CD4-positive, alpha-beta T cell treated with Interleukin-1 beta for 1 hour (primary cell): ENCODE measurements around the gene SAMD8.
"Not testable (repeated sequence)": the region's sequence is repeated elsewhere in the genome, so short reads cannot be mapped to it uniquely, and the experiment has no call there.

ENCODE experiments used
- DNase-seq, 2 donors: peaks; one replicate each; pipeline ENCODE4 v3.0.0-alpha.2; 2020 to 2022

The SAMD8 gene

GRCh38 chr10:75143353-75143752, 31.9 kb downstream of the SAMD8 start:
- no peak for DNase-seq

GRCh38 chr10:75145590-75145989, 34.1 kb downstream of the SAMD8 start:
- no peak for DNase-seq

- no peak for DNase-seq
Measured at GRCh38 chr10:75146780-75147179, 35.3 kb downstream of the SAMD8 start.

- no peak for DNase-seq
Measured at GRCh38 chr10:75150656-75151055, 39.2 kb downstream of the SAMD8 start.

GRCh38 chr10:75159519-75159918, 48.1 kb downstream of the SAMD8 start:
- no peak for DNase-seq

- peak in 1 of 2 donors; percentile 41 for DNase-seq
Measured at GRCh38 chr10:75165684-75166622, 54.5 kb downstream of the SAMD8 start.

- no peak for DNase-seq
Measured at GRCh38 chr10:75166623-75166972, 55.1 kb downstream of the SAMD8 start.

- DNase-seq = no peak
Measured at GRCh38 chr10:75168275-75168674, 56.8 kb downstream of the SAMD8 start.

GRCh38 chr10:75170215-75170614, 58.8 kb downstream of the SAMD8 start:
- DNase-seq = no peak

GRCh38 chr10:75175046-75175445, 63.6 kb downstream of the SAMD8 start:
- DNase-seq = no peak

- DNase-seq = no peak
Measured at GRCh38 chr10:75176046-75176445, 64.6 kb downstream of the SAMD8 start.

GRCh38 chr10:75176736-75177135, 65.3 kb downstream of the SAMD8 start:
- no peak for DNase-seq

GRCh38 chr10:75179657-75180177, 68.3 kb downstream of the SAMD8 start:
- no peak for DNase-seq

GRCh38 chr10:75180592-75180991, 69.1 kb downstream of the SAMD8 start:
- no peak for DNase-seq

- no peak for DNase-seq
Measured at GRCh38 chr10:75181073-75181472, 69.6 kb downstream of the SAMD8 start.

GRCh38 chr10:75186310-75186709, 74.9 kb downstream of the SAMD8 start:
- DNase-seq = no peak

GRCh38 chr10:75187961-75188426, 76.5 kb downstream of the SAMD8 start:
- peak; percentile 79 to 83 for DNase-seq

GRCh38 chr10:75188522-75188921, 77.1 kb downstream of the SAMD8 start:
- DNase-seq = not testable (repeated sequence)

GRCh38 chr10:75189266-75190096, 78.0 kb downstream of the SAMD8 start:
- no peak for DNase-seq

GRCh38 chr10:75191821-75192568, 80.5 kb downstream of the SAMD8 start:
- DNase-seq = peak in 1 of 2 donors; percentile 44

GRCh38 chr10:75194625-75195024, 83.2 kb downstream of the SAMD8 start:
- DNase-seq = not testable (repeated sequence)

- no peak for DNase-seq
Measured at GRCh38 chr10:75195035-75195763, 83.7 kb downstream of the SAMD8 start.
